SKM-1 (cell line): ENCODE data around the gene NDUFC2.
"Not testable (repeated sequence)": the region's sequence is repeated elsewhere in the genome, so short reads cannot be mapped to it uniquely, and the experiment has no call there.

Source experiments
- DNase-seq: peaks from one replicate; lab custom pipeline; 2025; ENCODE audit not compliant: unreplicated experiment; lab: John Stamatoyannopoulos, UW

NDUFC2 gene

GRCh38 chr11:78080084-78080817 lies 589 bp upstream of the NDUFC2 start:
- DNase-seq = no peak

- no peak for DNase-seq
Measured at GRCh38 chr11:78078218-78079167, 1.2 kb downstream of the NDUFC2 start.

GRCh38 chr11:78077592-78077991 lies 2.1 kb downstream of the NDUFC2 start:
- not testable (repeated sequence) for DNase-seq

GRCh38 chr11:78076733-78077403 lies 2.8 kb downstream of the NDUFC2 start:
- no peak for DNase-seq

GRCh38 chr11:78074756-78075155 lies 4.9 kb downstream of the NDUFC2 start:
- DNase-seq = no peak

- DNase-seq = no peak
Measured at GRCh38 chr11:78072455-78072854, 7.2 kb downstream of the NDUFC2 start.

GRCh38 chr11:78071717-78072116 lies 7.9 kb downstream of the NDUFC2 start:
- DNase-seq = no peak

- no peak for DNase-seq
Measured at GRCh38 chr11:78070621-78071020, 9.0 kb downstream of the NDUFC2 start.

- DNase-seq = no peak
Measured at GRCh38 chr11:78069465-78069864, 10.2 kb downstream of the NDUFC2 start.

- DNase-seq = no peak
Measured at GRCh38 chr11:78067704-78068103, 12.0 kb downstream of the NDUFC2 start.

GRCh38 chr11:78066471-78066870 lies 13.2 kb downstream of the NDUFC2 start:
- DNase-seq = no peak

- no peak for DNase-seq
Measured at GRCh38 chr11:78065203-78065602, 14.5 kb downstream of the NDUFC2 start.

- no peak for DNase-seq
Measured at GRCh38 chr11:78063440-78064181, 16.1 kb downstream of the NDUFC2 start, which contains the start of gene THRSP. Gene THRSP, plus strand, starts transcription at chr11:78063861. Its CDS starts 21 bp downstream, at chr11:78063882.

GRCh38 chr11:78062671-78063070 lies 17.0 kb downstream of the NDUFC2 start:
- no peak for DNase-seq

GRCh38 chr11:78061921-78062311 lies 17.7 kb downstream of the NDUFC2 start:
- no peak for DNase-seq

- DNase-seq = no peak
Measured at GRCh38 chr11:78061088-78061920, 18.4 kb downstream of the NDUFC2 start.

- DNase-seq = no peak
Measured at GRCh38 chr11:78060533-78060932, 19.1 kb downstream of the NDUFC2 start.

- DNase-seq = not testable (repeated sequence)
Measured at GRCh38 chr11:78059749-78060328, 19.8 kb downstream of the NDUFC2 start.

- no peak for DNase-seq
Measured at GRCh38 chr11:78057462-78058055, 22.1 kb downstream of the NDUFC2 start.
